Neural progenitor cell (in vitro differentiated cells): ENCODE results near the gene ASAP2.

Experiments
- EZH2 ChIP-seq: fragments of 200-600 bp; sonication (generic); IDR thresholded peaks from 2 replicates; pipeline ENCODE4 v1.6.1; 2017; ENCODE audit warnings: antibody characterized with exemption, mild to moderate bottlenecking, moderate library complexity
- TF ChIP-seq, protein P1 (sequence below): fragments of 200-600 bp; sonication (generic); IDR thresholded peaks from 2 replicates; pipeline ENCODE4 v1.5.1; 2017; ENCODE audit warnings: antibody characterized with exemption, mild to moderate bottlenecking

DNA sequence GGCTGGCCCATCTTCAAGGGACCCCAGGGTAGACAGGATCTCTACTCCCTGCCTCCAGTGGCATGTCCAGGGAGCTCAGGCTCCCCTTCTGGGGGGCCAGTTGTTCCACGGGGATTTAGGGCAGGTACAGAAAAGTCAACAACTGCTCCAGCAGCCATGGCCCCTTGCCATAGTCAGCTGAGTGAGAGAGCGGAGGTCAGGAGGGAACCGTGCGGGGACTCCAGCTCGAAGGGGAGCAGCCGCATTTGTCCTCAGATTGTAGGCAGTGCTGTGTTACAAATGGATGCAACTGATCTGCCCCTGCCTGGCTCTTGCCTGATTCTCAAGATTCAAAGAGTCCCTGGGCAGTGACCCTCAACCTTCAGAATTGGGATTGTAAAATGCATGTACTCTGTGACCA, 166.9 kb downstream of the ASAP2 start:
- TF ChIP-seq, protein P1, sequence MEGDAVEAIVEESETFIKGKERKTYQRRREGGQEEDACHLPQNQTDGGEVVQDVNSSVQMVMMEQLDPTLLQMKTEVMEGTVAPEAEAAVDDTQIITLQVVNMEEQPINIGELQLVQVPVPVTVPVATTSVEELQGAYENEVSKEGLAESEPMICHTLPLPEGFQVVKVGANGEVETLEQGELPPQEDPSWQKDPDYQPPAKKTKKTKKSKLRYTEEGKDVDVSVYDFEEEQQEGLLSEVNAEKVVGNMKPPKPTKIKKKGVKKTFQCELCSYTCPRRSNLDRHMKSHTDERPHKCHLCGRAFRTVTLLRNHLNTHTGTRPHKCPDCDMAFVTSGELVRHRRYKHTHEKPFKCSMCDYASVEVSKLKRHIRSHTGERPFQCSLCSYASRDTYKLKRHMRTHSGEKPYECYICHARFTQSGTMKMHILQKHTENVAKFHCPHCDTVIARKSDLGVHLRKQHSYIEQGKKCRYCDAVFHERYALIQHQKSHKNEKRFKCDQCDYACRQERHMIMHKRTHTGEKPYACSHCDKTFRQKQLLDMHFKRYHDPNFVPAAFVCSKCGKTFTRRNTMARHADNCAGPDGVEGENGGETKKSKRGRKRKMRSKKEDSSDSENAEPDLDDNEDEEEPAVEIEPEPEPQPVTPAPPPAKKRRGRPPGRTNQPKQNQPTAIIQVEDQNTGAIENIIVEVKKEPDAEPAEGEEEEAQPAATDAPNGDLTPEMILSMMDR: no peak
- TF ChIP-seq EZH2: no peak
